SK-N-SH treated with all-trans-retinoic acid at 6 μM for 48 hours (cell line): Measurements from ENCODE around the gene NSD2.

Source experiments
- ATAC-seq: fragments of 200-7000 bp; cut with Tn5 transposase; 3 replicates; pipeline ENCODE4 v1.9.1; 2020; ENCODE audit warnings: mild to moderate bottlenecking, moderate library complexity
- ARNTL ChIP-seq: fragments of 450-650 bp; formaldehyde crosslinking; IDR thresholded peaks from 2 replicates; pipeline ENCODE4 v1.5.0; 2020; ENCODE audit warnings: low read depth, mild to moderate bottlenecking, moderate library complexity, borderline replicate concordance
- BACH2 ChIP-seq: fragments of 250-450 bp; sonication (Bioruptor Pico); IDR thresholded peaks from 2 replicates; pipeline ENCODE4 v1.9.0; 2021; ENCODE audit warnings: mild to moderate bottlenecking, borderline replicate concordance
- ESRRG ChIP-seq: fragments of 250-450 bp; sonication (Bioruptor Pico); IDR thresholded peaks from 2 replicates; pipeline ENCODE4 v1.6.1; 2021; ENCODE audit warnings: mild to moderate bottlenecking
- GLIS3 ChIP-seq: fragments of 250-450 bp; sonication (Bioruptor Pico); IDR thresholded peaks from 2 replicates; pipeline ENCODE4 v1.5.0; 2020; ENCODE audit warnings: mild to moderate bottlenecking, moderate library complexity
- ISL1 ChIP-seq: fragments of 250-450 bp; sonication (Bioruptor Pico); IDR thresholded peaks from 2 replicates; pipeline ENCODE4 v2.1.2; 2022; ENCODE audit warnings: mild to moderate bottlenecking, moderate library complexity
- OSR1 ChIP-seq: fragments of 250-450 bp; sonication (Bioruptor Pico); IDR thresholded peaks from 2 replicates; pipeline ENCODE4 v1.8.0; 2022; ENCODE audit warnings: moderate library complexity, mild to moderate bottlenecking, inconsistent platforms
- PPARA ChIP-seq: fragments of 250-450 bp; sonication (Bioruptor Pico); IDR thresholded peaks from 2 replicates; pipeline ENCODE4 v1.5.0; 2020; ENCODE audit warnings: mild to moderate bottlenecking, borderline replicate concordance
- RARB ChIP-seq: fragments of 250-450 bp; sonication (Bioruptor Pico); IDR thresholded peaks from 2 replicates; pipeline ENCODE4 v1.8.0; 2021; ENCODE audit warnings: mild to moderate bottlenecking, moderate library complexity
- SNAI2 ChIP-seq: fragments of 250-450 bp; sonication (Bioruptor Pico); IDR thresholded peaks from 2 replicates; pipeline ENCODE4 v1.5.0; 2020; ENCODE audit warnings: mild to moderate bottlenecking, moderate library complexity
- TCF4 ChIP-seq: fragments of 250-450 bp; sonication (Bioruptor Pico); IDR thresholded peaks from 2 replicates; pipeline ENCODE4 v1.8.0; 2021; ENCODE audit warnings: mild to moderate bottlenecking, moderate library complexity, borderline replicate concordance
- TOX ChIP-seq: fragments of 250-450 bp; sonication (Bioruptor Pico); IDR thresholded peaks from 2 replicates; pipeline ENCODE4 v1.8.0; 2021; ENCODE audit warnings: mild to moderate bottlenecking, moderate library complexity, borderline replicate concordance
- ZC3H10 ChIP-seq: fragments of 250-450 bp; sonication (Bioruptor Pico); IDR thresholded peaks from 2 replicates; pipeline ENCODE4 v1.5.1; 2021; ENCODE audit warnings: mild to moderate bottlenecking, moderate library complexity
- ZFP30 ChIP-seq: fragments of 450-650 bp; formaldehyde crosslinking; IDR thresholded peaks from 2 replicates; pipeline ENCODE4 v1.5.0; 2022; ENCODE audit warnings: mild to moderate bottlenecking, moderate library complexity
- ZNF565 ChIP-seq: fragments of 450-650 bp; formaldehyde crosslinking; conservative IDR thresholded peaks from 2 replicates; pipeline ENCODE4 v1.5.0; 2020; ENCODE audit warnings: low read depth, mild to moderate bottlenecking, moderate library complexity
- ZNF8 ChIP-seq: fragments of 450-650 bp; formaldehyde crosslinking; IDR thresholded peaks from 2 replicates; pipeline ENCODE4 v1.5.0; 2020; ENCODE audit warnings: mild to moderate bottlenecking, moderate library complexity
- TF ChIP-seq, protein P1 (sequence below): fragments of 250-450 bp; sonication (Bioruptor Pico); IDR thresholded peaks from 2 replicates; pipeline ENCODE4 v1.8.0; 2020; ENCODE audit warnings: mild to moderate bottlenecking, moderate library complexity, borderline replicate concordance
- TF ChIP-seq, protein P2 (sequence below): fragments of 250-450 bp; sonication (Bioruptor Pico); IDR thresholded peaks from 2 replicates; pipeline ENCODE4 v1.5.1; 2020; ENCODE audit warnings: low read depth, mild to moderate bottlenecking, moderate library complexity
- TF ChIP-seq, protein P3 (sequence below): fragments of 250-450 bp; sonication (Bioruptor Pico); IDR thresholded peaks from 2 replicates; pipeline ENCODE4 v1.5.0; 2020; ENCODE audit warnings: mild to moderate bottlenecking, moderate library complexity
- TF ChIP-seq, protein P4 (sequence below): fragments of 250-450 bp; sonication (Bioruptor Pico); IDR thresholded peaks from 2 replicates; pipeline ENCODE4 v1.8.0; 2021; ENCODE audit warnings: low read depth, mild to moderate bottlenecking, moderate library complexity, borderline replicate concordance

The NSD2 gene

GRCh38 chr4:1885414-1885813 lies 14.2 kb downstream of the NSD2 start:
- peak; percentile 22; the same call in 1 of the 3 replicates for ATAC-seq
- TF ChIP-seq, protein P1, sequence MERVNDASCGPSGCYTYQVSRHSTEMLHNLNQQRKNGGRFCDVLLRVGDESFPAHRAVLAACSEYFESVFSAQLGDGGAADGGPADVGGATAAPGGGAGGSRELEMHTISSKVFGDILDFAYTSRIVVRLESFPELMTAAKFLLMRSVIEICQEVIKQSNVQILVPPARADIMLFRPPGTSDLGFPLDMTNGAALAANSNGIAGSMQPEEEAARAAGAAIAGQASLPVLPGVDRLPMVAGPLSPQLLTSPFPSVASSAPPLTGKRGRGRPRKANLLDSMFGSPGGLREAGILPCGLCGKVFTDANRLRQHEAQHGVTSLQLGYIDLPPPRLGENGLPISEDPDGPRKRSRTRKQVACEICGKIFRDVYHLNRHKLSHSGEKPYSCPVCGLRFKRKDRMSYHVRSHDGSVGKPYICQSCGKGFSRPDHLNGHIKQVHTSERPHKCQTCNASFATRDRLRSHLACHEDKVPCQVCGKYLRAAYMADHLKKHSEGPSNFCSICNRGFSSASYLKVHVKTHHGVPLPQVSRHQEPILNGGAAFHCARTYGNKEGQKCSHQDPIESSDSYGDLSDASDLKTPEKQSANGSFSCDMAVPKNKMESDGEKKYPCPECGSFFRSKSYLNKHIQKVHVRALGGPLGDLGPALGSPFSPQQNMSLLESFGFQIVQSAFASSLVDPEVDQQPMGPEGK: no peak
- no peak for TF ChIP-seq GLIS3 (CRISPR knock-in tag)

DNA sequence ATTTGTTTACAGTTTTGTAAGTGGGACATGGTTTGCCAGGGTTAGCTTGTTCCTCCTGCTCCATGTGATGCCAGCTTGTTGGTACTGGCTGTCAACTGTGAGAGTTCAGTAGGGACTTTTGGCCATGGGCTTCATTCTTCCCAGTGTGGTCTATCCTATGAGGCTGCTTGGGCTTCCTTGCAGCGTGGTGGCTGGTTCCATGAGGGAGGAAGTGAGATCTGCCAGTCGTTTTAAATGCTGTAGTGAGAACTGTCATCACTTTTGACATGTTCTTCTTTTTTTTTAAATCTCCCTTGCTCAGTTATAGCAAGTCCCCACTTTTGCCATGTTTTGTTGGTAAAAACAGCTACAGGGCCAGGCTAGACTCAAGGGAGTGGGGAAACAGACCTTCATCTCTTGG lies 15.9 kb downstream of the NSD2 start:
- no peak for ATAC-seq
- no peak for TF ChIP-seq ZFP30
- TF ChIP-seq, protein P2, sequence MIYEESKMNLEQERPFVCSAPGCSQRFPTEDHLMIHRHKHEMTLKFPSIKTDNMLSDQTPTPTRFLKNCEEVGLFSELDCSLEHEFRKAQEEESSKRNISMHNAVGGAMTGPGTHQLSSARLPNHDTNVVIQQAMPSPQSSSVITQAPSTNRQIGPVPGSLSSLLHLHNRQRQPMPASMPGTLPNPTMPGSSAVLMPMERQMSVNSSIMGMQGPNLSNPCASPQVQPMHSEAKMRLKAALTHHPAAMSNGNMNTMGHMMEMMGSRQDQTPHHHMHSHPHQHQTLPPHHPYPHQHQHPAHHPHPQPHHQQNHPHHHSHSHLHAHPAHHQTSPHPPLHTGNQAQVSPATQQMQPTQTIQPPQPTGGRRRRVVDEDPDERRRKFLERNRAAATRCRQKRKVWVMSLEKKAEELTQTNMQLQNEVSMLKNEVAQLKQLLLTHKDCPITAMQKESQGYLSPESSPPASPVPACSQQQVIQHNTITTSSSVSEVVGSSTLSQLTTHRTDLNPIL (CRISPR knock-in tag): no peak
- no peak for TF ChIP-seq ZNF565 (CRISPR knock-in tag)
- TF ChIP-seq ARNTL: no peak
- no peak for TF ChIP-seq TOX (CRISPR knock-in tag)
- TF ChIP-seq, protein P1: no peak
- TF ChIP-seq BACH2 (CRISPR knock-in tag): no peak
- no peak for TF ChIP-seq OSR1
- TF ChIP-seq, protein P3, sequence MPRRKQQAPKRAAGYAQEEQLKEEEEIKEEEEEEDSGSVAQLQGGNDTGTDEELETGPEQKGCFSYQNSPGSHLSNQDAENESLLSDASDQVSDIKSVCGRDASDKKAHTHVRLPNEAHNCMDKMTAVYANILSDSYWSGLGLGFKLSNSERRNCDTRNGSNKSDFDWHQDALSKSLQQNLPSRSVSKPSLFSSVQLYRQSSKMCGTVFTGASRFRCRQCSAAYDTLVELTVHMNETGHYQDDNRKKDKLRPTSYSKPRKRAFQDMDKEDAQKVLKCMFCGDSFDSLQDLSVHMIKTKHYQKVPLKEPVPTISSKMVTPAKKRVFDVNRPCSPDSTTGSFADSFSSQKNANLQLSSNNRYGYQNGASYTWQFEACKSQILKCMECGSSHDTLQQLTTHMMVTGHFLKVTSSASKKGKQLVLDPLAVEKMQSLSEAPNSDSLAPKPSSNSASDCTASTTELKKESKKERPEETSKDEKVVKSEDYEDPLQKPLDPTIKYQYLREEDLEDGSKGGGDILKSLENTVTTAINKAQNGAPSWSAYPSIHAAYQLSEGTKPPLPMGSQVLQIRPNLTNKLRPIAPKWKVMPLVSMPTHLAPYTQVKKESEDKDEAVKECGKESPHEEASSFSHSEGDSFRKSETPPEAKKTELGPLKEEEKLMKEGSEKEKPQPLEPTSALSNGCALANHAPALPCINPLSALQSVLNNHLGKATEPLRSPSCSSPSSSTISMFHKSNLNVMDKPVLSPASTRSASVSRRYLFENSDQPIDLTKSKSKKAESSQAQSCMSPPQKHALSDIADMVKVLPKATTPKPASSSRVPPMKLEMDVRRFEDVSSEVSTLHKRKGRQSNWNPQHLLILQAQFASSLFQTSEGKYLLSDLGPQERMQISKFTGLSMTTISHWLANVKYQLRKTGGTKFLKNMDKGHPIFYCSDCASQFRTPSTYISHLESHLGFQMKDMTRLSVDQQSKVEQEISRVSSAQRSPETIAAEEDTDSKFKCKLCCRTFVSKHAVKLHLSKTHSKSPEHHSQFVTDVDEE: no peak
- no peak for TF ChIP-seq ESRRG
- TF ChIP-seq ISL1: no peak
- TF ChIP-seq ZC3H10: no peak
- TF ChIP-seq PPARA (CRISPR knock-in tag): no peak
- TF ChIP-seq, all 23 proteins: peak for 0

GRCh38 chr4:1890979-1891570 lies 19.9 kb downstream of the NSD2 start:
- ATAC-seq: no peak
- TF ChIP-seq RARB (CRISPR knock-in tag) (no peak), TCF4 (CRISPR knock-in tag) (no peak), OSR1 (no peak), BACH2 (CRISPR knock-in tag) (no peak), TOX (CRISPR knock-in tag) (no peak), ZFP30 (no peak), SNAI2 (CRISPR knock-in tag) (no peak), ZNF8 (no peak), ZNF565 (CRISPR knock-in tag) (no peak)
- TF ChIP-seq, protein P2 (CRISPR knock-in tag): no peak
- TF ChIP-seq, protein P4, sequence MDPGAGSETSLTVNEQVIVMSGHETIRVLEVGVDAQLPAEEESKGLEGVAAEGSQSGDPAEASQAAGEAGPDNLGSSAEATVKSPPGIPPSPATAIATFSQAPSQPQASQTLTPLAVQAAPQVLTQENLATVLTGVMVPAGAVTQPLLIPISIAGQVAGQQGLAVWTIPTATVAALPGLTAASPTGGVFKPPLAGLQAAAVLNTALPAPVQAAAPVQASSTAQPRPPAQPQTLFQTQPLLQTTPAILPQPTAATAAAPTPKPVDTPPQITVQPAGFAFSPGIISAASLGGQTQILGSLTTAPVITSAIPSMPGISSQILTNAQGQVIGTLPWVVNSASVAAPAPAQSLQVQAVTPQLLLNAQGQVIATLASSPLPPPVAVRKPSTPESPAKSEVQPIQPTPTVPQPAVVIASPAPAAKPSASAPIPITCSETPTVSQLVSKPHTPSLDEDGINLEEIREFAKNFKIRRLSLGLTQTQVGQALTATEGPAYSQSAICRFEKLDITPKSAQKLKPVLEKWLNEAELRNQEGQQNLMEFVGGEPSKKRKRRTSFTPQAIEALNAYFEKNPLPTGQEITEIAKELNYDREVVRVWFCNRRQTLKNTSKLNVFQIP (CRISPR knock-in tag): no peak
- TF ChIP-seq, protein P1: no peak
